Stimulated activated CD8-positive, alpha-beta memory T cell treated with anti-CD3 and anti-CD28 coated beads, Interleukin-7, amount 100 ng/mL, for 4 hours (primary cell): Measurements from ENCODE around the gene FAM163B.

Experiments
- DNase-seq, 2 donors: peaks; one replicate each; pipeline ENCODE4 v3.0.0-alpha.2; 2020; ENCODE audit warnings: low read depth in 2 of 2

Gene FAM163B

GRCh38 chr9:133582501-133583045 lies 26.6 kb downstream of the FAM163B start:
- DNase-seq, result no peak

GRCh38 chr9:133581513-133582343 lies 27.5 kb downstream of the FAM163B start:
- DNase-seq, result no peak

DNA sequence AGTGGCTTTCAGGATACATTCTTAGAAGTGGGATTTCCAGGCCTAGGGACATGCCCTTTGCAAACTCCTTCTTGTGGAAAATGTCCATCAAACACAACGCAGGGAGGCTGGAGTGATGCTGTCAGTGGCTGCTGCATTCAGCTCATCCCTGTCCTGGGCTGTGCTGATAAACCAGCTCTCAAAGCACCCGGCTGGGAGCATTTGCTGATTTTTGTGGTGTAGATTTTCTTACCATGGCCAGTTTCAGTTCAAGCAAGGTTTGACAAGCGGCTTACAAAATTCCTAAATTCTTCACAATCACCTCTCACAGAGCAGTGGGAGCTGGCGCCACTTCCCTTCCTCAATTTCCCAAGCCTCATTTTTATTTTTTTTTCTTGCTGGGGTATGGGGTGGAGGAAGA lies 28.2 kb downstream of the FAM163B start:
- no peak for DNase-seq

DNA sequence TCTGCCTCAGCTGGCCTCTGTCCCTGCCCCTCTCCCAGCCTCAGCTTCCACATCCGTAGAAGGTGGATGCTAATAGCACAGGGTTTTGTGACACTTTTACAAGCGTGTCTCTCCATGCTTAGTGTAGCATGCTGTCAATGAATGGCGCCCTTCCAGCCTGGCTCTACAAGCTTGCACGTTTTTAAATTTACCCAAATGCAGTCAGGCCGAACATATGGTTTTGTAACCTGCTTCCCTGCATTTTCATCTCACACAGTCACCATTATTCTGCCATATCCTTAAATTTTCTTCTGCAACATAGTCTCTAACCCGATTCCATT lies 28.8 kb downstream of the FAM163B start:
- no peak for DNase-seq

GRCh38 chr9:133579601-133580418 lies 29.4 kb downstream of the FAM163B start:
- no peak for DNase-seq

- DNase-seq, result no peak
Observed at GRCh38 chr9:133578524-133579441, 30.4 kb downstream of the FAM163B start.

GRCh38 chr9:133577737-133578112 lies 31.5 kb downstream of the FAM163B start:
- DNase-seq, result no peak

DNA sequence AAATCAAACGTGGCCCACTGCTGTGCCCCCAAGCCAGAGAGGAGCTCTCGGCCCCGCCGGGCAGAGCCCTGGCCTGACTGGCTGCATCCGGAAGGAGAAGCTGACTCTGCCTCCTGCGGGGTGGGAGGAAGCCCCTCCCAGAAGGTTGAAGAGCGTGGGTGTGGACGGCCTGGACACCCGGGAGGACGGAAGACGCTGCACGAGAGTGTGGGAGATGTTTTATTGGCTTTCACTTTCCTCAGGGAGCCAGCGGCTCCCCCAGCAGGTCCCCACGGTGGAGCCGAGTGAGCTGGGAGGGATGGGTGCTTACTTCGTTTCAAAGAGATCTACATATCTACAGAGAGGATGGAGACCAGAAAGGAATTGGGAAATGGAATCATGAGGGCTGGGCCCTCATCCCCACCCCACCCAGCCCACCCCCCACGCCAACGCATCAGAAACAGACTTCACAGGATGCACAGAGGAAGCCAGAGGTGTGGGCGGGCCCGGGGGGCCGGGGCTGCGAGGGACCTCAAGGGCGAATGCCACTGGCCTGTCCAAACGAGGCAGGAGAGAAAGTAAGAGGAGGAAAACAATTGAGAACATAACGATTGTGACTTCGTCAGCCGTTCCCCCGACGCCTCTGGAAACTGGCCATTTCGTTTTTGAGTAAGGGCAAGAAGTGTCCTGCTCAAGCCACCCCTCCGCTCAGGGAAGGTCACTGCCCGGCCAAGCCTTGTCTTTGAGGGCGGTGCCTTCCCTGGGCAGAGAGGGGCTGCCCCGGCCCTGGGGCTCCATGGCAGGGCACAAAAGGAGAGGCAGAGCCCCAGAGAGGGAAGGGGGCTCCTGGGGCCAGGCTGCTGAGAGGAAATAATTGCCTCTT lies 32.1 kb downstream of the FAM163B start:
- no peak for DNase-seq

- no peak for DNase-seq
Observed at GRCh38 chr9:133576031-133576874, 32.9 kb downstream of the FAM163B start.

- no peak for DNase-seq
Observed at GRCh38 chr9:133575186-133576030, 33.8 kb downstream of the FAM163B start.

GRCh38 chr9:133574771-133575170 lies 34.4 kb downstream of the FAM163B start:
- DNase-seq, result no peak

DNA sequence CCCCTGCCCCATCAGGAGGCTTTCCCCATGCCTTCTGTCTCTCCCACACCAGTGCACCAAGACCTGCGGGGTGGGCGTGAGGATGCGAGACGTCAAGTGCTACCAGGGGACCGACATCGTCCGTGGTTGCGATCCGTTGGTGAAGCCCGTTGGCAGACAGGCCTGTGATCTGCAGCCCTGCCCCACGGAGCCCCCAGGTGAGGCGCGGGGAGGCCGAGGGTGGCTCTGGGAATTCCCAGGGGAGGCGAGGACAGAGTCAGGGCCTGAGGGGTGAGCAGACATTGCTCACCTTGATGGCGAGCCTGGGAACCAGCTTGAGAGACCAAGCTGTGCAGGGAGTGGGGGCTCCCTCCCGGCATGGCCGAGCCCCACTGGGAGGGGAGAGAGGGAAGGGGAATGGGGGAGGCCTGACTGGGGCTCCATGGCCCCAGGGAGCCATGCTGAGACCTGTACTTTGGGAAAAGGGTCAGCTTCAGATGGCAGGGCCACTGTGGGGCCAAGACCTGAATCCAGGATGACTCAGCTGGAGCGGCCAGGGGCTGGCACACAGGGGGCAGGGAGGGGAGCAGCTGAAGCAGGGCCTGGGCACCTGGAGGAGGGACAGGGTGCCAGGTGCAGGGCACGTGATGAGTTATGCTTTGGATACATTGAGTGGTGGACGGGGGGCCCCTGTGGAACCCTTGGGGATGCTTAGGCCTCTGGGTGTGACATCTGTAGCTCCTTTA lies 35.2 kb downstream of the FAM163B start:
- no peak for DNase-seq

GRCh38 chr9:133572821-133573361 lies 36.3 kb downstream of the FAM163B start:
- DNase-seq, result no peak

DNA sequence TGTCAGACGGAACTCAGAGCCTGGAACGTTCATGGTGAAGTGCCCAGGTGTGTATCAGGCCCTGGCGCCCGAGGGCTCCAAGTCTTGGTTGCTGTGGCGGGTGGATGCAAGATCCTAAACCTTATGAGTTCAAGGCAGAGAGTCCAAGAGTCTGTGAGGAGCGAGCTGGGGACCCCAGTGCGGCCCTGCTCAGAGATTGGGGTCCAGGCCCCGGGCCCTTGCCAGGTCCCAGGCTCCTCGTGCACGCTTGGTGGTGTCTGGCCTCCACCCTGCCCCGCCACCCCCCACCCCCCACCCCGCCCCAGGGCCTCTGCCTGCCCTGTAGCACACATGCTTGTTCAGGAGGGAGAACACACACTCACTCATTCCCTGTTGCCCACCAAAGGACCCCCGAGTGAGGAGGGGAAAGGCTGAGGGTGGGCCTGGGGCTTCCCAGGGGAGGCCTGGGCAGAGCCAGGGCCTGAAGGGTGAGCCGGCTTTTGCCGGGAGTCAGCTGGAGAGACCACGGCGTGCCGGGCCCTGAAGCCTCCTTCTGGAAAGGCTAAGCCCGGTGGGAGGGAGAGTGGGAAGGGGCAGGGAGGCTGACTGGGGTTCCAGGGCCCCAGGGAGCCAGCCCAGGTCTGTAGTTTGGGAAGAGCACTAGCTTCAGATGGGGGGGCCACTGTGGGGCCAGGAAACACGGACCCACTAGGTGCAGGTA lies 37.1 kb downstream of the FAM163B start:
- DNase-seq, result no peak

DNA sequence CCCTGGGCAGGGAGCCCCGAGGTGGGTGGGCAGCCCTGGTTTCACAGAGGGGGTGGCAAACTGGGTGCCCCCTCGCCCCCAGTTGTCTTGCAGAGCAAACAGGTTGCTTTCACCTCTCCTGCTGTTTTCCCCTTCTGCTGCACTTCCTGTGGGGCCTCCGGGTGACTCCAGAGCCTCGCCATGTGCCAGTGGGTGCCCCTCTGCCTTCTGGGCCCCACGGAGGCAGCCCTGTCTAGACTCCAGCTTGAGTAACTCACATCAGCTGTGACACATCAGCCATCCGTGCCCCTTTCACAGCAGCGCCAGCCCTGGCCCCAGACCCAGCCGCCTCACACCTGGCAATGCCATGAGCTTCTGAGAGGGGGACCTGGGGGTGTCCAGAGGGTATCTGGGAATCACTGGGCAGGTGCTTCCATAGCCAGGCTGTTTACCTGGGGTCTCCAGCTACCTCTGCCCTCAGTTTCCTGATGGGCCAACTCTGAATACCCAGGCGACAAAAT lies 37.7 kb downstream of the FAM163B start:
- DNase-seq, result no peak

- DNase-seq, result no peak
Observed at GRCh38 chr9:133570691-133571080, 38.5 kb downstream of the FAM163B start.
